H1 (cell line): ENCODE results near the gene ILDR2.

Experiments used
- PHF8 ChIP-seq: fragments of 200-600 bp; sonication (generic); conservative IDR thresholded peaks from 2 replicates; pipeline ENCODE4 v1.7.1; 2012; ENCODE audit warnings: low read depth, mild to moderate bottlenecking, inconsistent platforms, low read length, moderate library complexity
- SIX5 ChIP-seq: IDR thresholded peaks from 2 replicates; pipeline ENCODE4 v1.6.1; 2011; ENCODE audit warnings: mild to moderate bottlenecking, low read depth, low read length
- TAF1 ChIP-seq: IDR thresholded peaks from 2 replicates; pipeline ENCODE4 v1.6.1; 2011; ENCODE audit warnings: mild to moderate bottlenecking, low read depth, low read length
- TF ChIP-seq, protein P1 (sequence below), 3 experiments: IDR thresholded peaks; 1 replicate in 2 of 3; 2 replicates in 1 of 3; pipeline versions ENCODE4 v1.5.1 to v1.6.1; 2011; ENCODE audit warnings: low read length in 3 of 3, mild to moderate bottlenecking in 3 of 3, inconsistent platforms in 2 of 3, low read depth in 1 of 3, moderate library complexity in 1 of 3; ENCODE audit not compliant: insufficient read depth in 1 of 3; ENCODE audit errors: control extremely low read depth in 1 of 3

DNA sequence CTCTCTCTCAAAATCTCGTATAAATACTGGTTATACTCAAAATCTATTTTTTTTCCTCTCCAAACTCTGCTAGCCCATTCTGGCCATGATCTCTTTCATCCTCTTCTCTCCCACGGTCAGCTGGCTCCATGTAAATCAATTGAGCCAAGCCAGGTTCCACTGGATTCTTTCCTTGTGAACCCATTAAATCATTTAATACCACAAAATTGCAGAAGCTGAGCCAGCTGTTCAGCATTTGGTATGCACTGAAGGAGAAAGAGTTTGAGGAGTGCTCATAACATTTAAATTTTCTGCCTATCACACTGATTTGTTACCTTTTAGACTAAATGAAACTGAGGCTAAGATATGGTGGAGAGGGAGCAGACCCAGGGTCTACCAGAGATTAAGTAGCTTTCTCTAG lies 70.2 kb downstream of the ILDR2 start:
- TF ChIP-seq, protein P1, sequence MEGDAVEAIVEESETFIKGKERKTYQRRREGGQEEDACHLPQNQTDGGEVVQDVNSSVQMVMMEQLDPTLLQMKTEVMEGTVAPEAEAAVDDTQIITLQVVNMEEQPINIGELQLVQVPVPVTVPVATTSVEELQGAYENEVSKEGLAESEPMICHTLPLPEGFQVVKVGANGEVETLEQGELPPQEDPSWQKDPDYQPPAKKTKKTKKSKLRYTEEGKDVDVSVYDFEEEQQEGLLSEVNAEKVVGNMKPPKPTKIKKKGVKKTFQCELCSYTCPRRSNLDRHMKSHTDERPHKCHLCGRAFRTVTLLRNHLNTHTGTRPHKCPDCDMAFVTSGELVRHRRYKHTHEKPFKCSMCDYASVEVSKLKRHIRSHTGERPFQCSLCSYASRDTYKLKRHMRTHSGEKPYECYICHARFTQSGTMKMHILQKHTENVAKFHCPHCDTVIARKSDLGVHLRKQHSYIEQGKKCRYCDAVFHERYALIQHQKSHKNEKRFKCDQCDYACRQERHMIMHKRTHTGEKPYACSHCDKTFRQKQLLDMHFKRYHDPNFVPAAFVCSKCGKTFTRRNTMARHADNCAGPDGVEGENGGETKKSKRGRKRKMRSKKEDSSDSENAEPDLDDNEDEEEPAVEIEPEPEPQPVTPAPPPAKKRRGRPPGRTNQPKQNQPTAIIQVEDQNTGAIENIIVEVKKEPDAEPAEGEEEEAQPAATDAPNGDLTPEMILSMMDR (IDR thresholded peaks at IDR 0.05; ENCODE audit: control extremely low read depth in 1 of 3, insufficient read depth in 1 of 3, low read depth in 1 of 3, low read length in 3 of 3), result no peak
- TF ChIP-seq TAF1 (no peak), PHF8 (no peak), SIX5 (no peak)
